ENCODE data around the gene XDH.

DNA sequence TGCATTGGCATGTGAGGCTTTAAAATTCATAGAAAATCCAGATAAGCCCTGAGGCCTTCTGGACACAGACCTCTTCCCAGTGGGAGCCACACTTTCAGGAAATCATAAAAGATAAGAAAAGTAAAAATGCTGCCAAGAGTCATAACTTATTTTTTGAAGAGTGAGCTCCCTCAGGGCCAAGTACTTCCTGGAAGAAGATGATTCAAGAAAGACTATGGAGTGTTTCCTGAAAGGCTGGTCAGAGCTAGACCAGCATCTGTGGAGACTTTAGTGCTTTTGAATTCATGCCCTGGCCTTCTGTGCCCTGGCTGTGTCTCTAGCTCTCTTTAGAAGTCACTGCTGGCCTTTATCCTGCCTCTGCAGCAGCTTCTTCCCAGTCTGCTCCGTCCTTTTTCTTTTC is 6.4 kb upstream of the XDH start:
- TF ChIP-seq EP300 (IDR thresholded peaks at IDR 0.05) = no peak
- no peak for TF ChIP-seq POLR2A (IDR thresholded peaks at IDR 0.05)
